GM10847 (cell line): ENCODE measurements around the gene HDAC4.

ENCODE experiments used
- POLR2A ChIP-seq: IDR thresholded peaks from 2 replicates; pipeline ENCODE4 v1.6.1; 2011; ENCODE audit not compliant: insufficient read length; ENCODE audit errors: extremely low read depth

Gene HDAC4

GRCh38 chr2:239028253-239028619, 372.6 kb downstream of the HDAC4 start:
- no peak for TF ChIP-seq POLR2A

GRCh38 chr2:239027391-239028252, 373.2 kb downstream of the HDAC4 start:
- no peak for TF ChIP-seq POLR2A

- no peak for TF ChIP-seq POLR2A
Observed at GRCh38 chr2:239026711-239027361, 374.0 kb downstream of the HDAC4 start.

- no peak for TF ChIP-seq POLR2A
Observed at GRCh38 chr2:239025951-239026461, 374.8 kb downstream of the HDAC4 start.

GRCh38 chr2:239025096-239025801, 375.6 kb downstream of the HDAC4 start:
- no peak for TF ChIP-seq POLR2A

- no peak for TF ChIP-seq POLR2A
Observed at GRCh38 chr2:239024226-239024625, 376.6 kb downstream of the HDAC4 start.

- TF ChIP-seq POLR2A, result no peak
Observed at GRCh38 chr2:239022437-239023260, 378.2 kb downstream of the HDAC4 start.

GRCh38 chr2:239021651-239022436, 379.0 kb downstream of the HDAC4 start:
- TF ChIP-seq POLR2A, result no peak

GRCh38 chr2:239021224-239021623, 379.6 kb downstream of the HDAC4 start:
- TF ChIP-seq POLR2A, result no peak

GRCh38 chr2:239020541-239021041, 380.2 kb downstream of the HDAC4 start:
- no peak for TF ChIP-seq POLR2A

GRCh38 chr2:239019183-239019581, 381.6 kb downstream of the HDAC4 start:
- TF ChIP-seq POLR2A, result no peak

GRCh38 chr2:239018271-239019182, 382.3 kb downstream of the HDAC4 start:
- TF ChIP-seq POLR2A, result no peak
